GM23338 (cell line): ENCODE measurements around the gene MAS1L. TPM values are rescaled to one million over a fixed set of nuclear protein-coding genes. Genes with fewer than 3 reads are reported as not detected.

Experiments
- ATAC-seq: fragments of 200-7000 bp; cut with Tn5 transposase; 3 replicates; pipeline ENCODE4 v1.9.1; 2020
- DNase-seq: peaks from one replicate; pipeline ENCODE4 v3.0.0-alpha.2; 2015; ENCODE audit warnings: low spot score
- H2AFZ ChIP-seq: fragments of 200-600 bp; sonication (generic); 2 replicates; pipeline ENCODE4 v1.8.0; 2016; ENCODE audit warnings: antibody characterized with exemption, mild to moderate bottlenecking, moderate library complexity
- H3F3A ChIP-seq: fragments of 200-600 bp; sonication (generic); replicated peaks from 2 replicates; pipeline ENCODE4 v1.8.0; 2017; ENCODE audit warnings: antibody characterized with exemption, mixed run types, low read depth
- H3K27ac ChIP-seq: fragments of 200-600 bp; sonication (generic); 2 replicates; pipeline ENCODE4 v1.6.1; 2016; ENCODE audit warnings: low read depth
- H3K27me3 ChIP-seq: fragments of 200-600 bp; sonication (generic); 2 replicates; pipeline ENCODE4 v1.8.0; 2016; ENCODE audit warnings: mild to moderate bottlenecking, mixed run types, moderate library complexity; ENCODE audit not compliant: insufficient read depth
- H3K36me3 ChIP-seq: fragments of 200-600 bp; sonication (generic); 2 replicates; pipeline ENCODE4 v1.8.0; 2016; ENCODE audit warnings: mild to moderate bottlenecking; ENCODE audit not compliant: insufficient read depth
- H3K4me1 ChIP-seq: fragments of 200-600 bp; sonication (generic); 2 replicates; pipeline ENCODE4 v1.8.0; 2016; ENCODE audit warnings: mild to moderate bottlenecking, moderate library complexity; ENCODE audit not compliant: insufficient read depth
- H3K4me2 ChIP-seq: fragments of 200-600 bp; sonication (generic); 2 replicates; pipeline ENCODE4 v1.7.1; 2017; ENCODE audit warnings: mixed run types
- H3K4me3 ChIP-seq: fragments of 200-600 bp; sonication (generic); 2 replicates; pipeline ENCODE4 v1.6.1; 2016; ENCODE audit warnings: mixed run types
- H3K79me2 ChIP-seq: fragments of 200-600 bp; sonication (generic); replicated peaks from 2 replicates; pipeline ENCODE4 v1.8.0; 2017; ENCODE audit warnings: mild to moderate bottlenecking; ENCODE audit not compliant: insufficient read depth
- H3K9me2 ChIP-seq: fragments of 200-600 bp; sonication (generic); 2 replicates; pipeline ENCODE4 v1.8.0; 2017; ENCODE audit not compliant: insufficient read depth
- H4K20me1 ChIP-seq: fragments of 200-600 bp; sonication (generic); replicated peaks from 2 replicates; pipeline ENCODE4 v1.8.0; 2017; ENCODE audit warnings: mild to moderate bottlenecking; ENCODE audit not compliant: insufficient read depth
- H3K27ac Mint-ChIP-seq: 2 replicates; pipeline ENCODE4 v1.8.0; 2020; ENCODE audit warnings: inconsistent platforms, mild to moderate bottlenecking, moderate library complexity, mixed read lengths
- H3K27me3 Mint-ChIP-seq: 3 replicates; pipeline ENCODE4 v1.8.0; 2022; ENCODE audit warnings: low read depth, mild to moderate bottlenecking, moderate library complexity, mixed read lengths, inconsistent platforms; ENCODE audit not compliant: insufficient read depth, poor library complexity
- H3K36me3 Mint-ChIP-seq: 3 replicates; pipeline ENCODE4 v1.8.0; 2021; ENCODE audit warnings: low read depth, mild to moderate bottlenecking, inconsistent platforms, moderate library complexity, mixed read lengths
- H3K4me1 Mint-ChIP-seq: 3 replicates; pipeline ENCODE4 v1.8.0; 2020; ENCODE audit warnings: mild to moderate bottlenecking, inconsistent platforms, mixed read lengths
- H3K4me3 Mint-ChIP-seq: 3 replicates; pipeline ENCODE4 v1.8.0; 2021; ENCODE audit warnings: moderate library complexity, mild to moderate bottlenecking, inconsistent platforms, mixed read lengths
- H3K9me3 Mint-ChIP-seq: 3 replicates; pipeline ENCODE4 v1.8.0; 2020; ENCODE audit warnings: moderate library complexity, mild to moderate bottlenecking, inconsistent platforms, mixed read lengths
- CREB1 ChIP-seq: fragments of 250-450 bp; sonication (Bioruptor Pico); IDR thresholded peaks from 2 replicates; pipeline ENCODE4 v1.5.0; 2020; ENCODE audit warnings: low read depth, mild to moderate bottlenecking, moderate library complexity
- NANOG ChIP-seq: IDR thresholded peaks from 2 replicates; pipeline ENCODE4 v1.6.1; 2016; ENCODE audit warnings: antibody characterized with exemption, borderline replicate concordance
- ZNF114 ChIP-seq: fragments of 250-450 bp; sonication (Bioruptor Pico); IDR thresholded peaks from 2 replicates; pipeline ENCODE4 v1.5.0; 2020; ENCODE audit warnings: mild to moderate bottlenecking, moderate library complexity
- ZNF331 ChIP-seq: fragments of 250-450 bp; sonication (Bioruptor Pico); IDR thresholded peaks from 2 replicates; pipeline ENCODE4 v1.5.0; 2020; ENCODE audit warnings: low read depth, mild to moderate bottlenecking, moderate library complexity
- ZNF462 ChIP-seq: fragments of 250-450 bp; sonication (Bioruptor Pico); IDR thresholded peaks from 2 replicates; pipeline ENCODE4 v1.5.0; 2020; ENCODE audit warnings: mild to moderate bottlenecking, moderate library complexity
- polyA plus RNA-seq: library from polyadenylated mRNA; unstranded; fragments of >200 nt; fragmentation: Nextera tagmentation; extraction: Ambion mirVana; gene quantifications from 2 replicates; pipeline ENCODE4 v1.2.1, GENCODE V29; 2016
- total RNA-seq: library from RNA; depleted of rRNA; stranded (reverse); fragments of >200 nt; shearing (Covaris generic); gene quantifications from 2 replicates; pipeline ENCODE4 v1.2.3, GENCODE V29; 2014
- TF ChIP-seq, protein P1 (sequence below): IDR thresholded peaks from 2 replicates; pipeline ENCODE4 v1.6.1; 2016; ENCODE audit warnings: antibody characterized with exemption

MAS1L gene
- total and polyA plus RNA-seq, 2 experiments from 2014 or later: not detected

GRCh38 chr6:29516108-29516507 is 28.4 kb upstream of the MAS1L start (continued):
- TF ChIP-seq ZNF462 (CRISPR knock-in tag) (no peak), ZNF331 (CRISPR knock-in tag) (no peak), NANOG (no peak), CREB1 (CRISPR knock-in tag) (no peak)

- no peaks in the 10 kb centered on the region; the same call in 2 of the 3 replicates for H3K36me3 Mint-ChIP-seq
- Histone ChIP-seq H3K4me2 (no peak overlapping the region), H3K79me2 (no peaks in the 10 kb centered on the region), H3K27ac (no peak overlapping the region), H3F3A (no peaks in the 10 kb centered on the region), H2AFZ (peak overlapping the region; percentile 83; the same call in 1 of the 2 replicates), H3K4me1 (no peaks in the 10 kb centered on the region), H3K4me3 (no peak overlapping the region), H3K36me3 (no peaks in the 10 kb centered on the region), H4K20me1 (no peaks in the 10 kb centered on the region), H3K27me3 (no peaks in the 10 kb centered on the region), H3K9me2 (peaks cover 22% of the 10 kb centered on the region; the same call in 1 of the 2 replicates)
- H3K9me3 Mint-ChIP-seq: no peaks in the 10 kb centered on the region; the same call in 2 of the 3 replicates
- TF ChIP-seq, protein P1, sequence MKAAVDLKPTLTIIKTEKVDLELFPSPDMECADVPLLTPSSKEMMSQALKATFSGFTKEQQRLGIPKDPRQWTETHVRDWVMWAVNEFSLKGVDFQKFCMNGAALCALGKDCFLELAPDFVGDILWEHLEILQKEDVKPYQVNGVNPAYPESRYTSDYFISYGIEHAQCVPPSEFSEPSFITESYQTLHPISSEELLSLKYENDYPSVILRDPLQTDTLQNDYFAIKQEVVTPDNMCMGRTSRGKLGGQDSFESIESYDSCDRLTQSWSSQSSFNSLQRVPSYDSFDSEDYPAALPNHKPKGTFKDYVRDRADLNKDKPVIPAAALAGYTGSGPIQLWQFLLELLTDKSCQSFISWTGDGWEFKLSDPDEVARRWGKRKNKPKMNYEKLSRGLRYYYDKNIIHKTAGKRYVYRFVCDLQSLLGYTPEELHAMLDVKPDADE: no peak
- TF ChIP-seq ZNF114 (no peak), ZNF331 (CRISPR knock-in tag) (no peak)
- H3K4me3 Mint-ChIP-seq: no peak overlapping the region
- ATAC-seq: no peak
- H3K4me1 Mint-ChIP-seq: peaks cover 7% of the 10 kb centered on the region
- no peaks in the 10 kb centered on the region for H3K27me3 Mint-ChIP-seq
- H3K27ac Mint-ChIP-seq: no peak overlapping the region
- DNase-seq: no peak
Observed at GRCh38 chr6:29510746-29511300, 23.1 kb upstream of the MAS1L start.
